Keratinocyte (primary cell): ENCODE results near the gene TSPAN7.

Experiments used
- CTCF ChIP-seq, 3 experiments: IDR thresholded peaks in 1 of 3; conservative IDR thresholded peaks in 1 of 3; optimal IDR thresholded peaks in 1 of 3; 2 replicates in 2 of 3; 3 replicates in 1 of 3; pipeline versions ENCODE3 to v1.5.1; 2011; ENCODE audit warnings: low read length in 3 of 3, mild to moderate bottlenecking in 3 of 3, moderate library complexity in 2 of 3, control low read depth in 1 of 3, inconsistent platforms in 1 of 3; ENCODE audit not compliant: insufficient read depth in 2 of 3; ENCODE audit errors: extremely low read depth in 1 of 3
- EZH2 ChIP-seq: IDR thresholded peaks from one replicate; pipeline ENCODE4 v1.6.1; 2012; ENCODE audit warnings: inconsistent platforms, mild to moderate bottlenecking, low read length, moderate library complexity

- TF ChIP-seq CTCF (optimal IDR thresholded peaks at IDR 0.05 in 1 of 3, IDR thresholded peaks at IDR 0.05 in 1 of 3, conservative IDR thresholded peaks at IDR 0.05 in 1 of 3; ENCODE audit: extremely low read depth in 1 of 3, insufficient read depth in 2 of 3, low read length in 3 of 3) (no peak), EZH2 (no peak)
Measured at GRCh38 chrX:38548508-38548907, 12.8 kb upstream of the TSPAN7 start.
